DND-41 (cell line): ENCODE measurements around the gene IFNE.
"Not testable (repeated sequence)": the region's sequence is repeated elsewhere in the genome, so short reads cannot be mapped to it uniquely, and the experiment has no call there.

ENCODE experiments used
- ATAC-seq: fragments of 200-7000 bp; cut with Tn5 transposase; 3 replicates; pipeline ENCODE4 v1.9.1; 2021; ENCODE audit warnings: low read depth; ENCODE audit not compliant: insufficient read depth
- DNase-seq: peaks from one replicate; pipeline ENCODE4 v3.0.0-alpha.2; 2020
- H2AFZ ChIP-seq: 2 replicates; pipeline ENCODE4 v1.6.0; 2012; ENCODE audit warnings: low read depth, low read length
- H3K27ac ChIP-seq: 2 replicates; pipeline ENCODE4 v1.5.1; 2012; ENCODE audit warnings: low read length, inconsistent platforms
- H3K27me3 ChIP-seq: fragments of 200-600 bp; sonication (generic); 2 replicates; pipeline ENCODE4 v1.6.0; 2012; ENCODE audit warnings: low read length, mild to moderate bottlenecking, inconsistent platforms; ENCODE audit not compliant: insufficient read depth, poor library complexity
- H3K36me3 ChIP-seq: 2 replicates; pipeline ENCODE4 v1.5.1; 2012; ENCODE audit warnings: low read length, inconsistent platforms; ENCODE audit not compliant: insufficient read depth
- H3K4me1 ChIP-seq: 2 replicates; pipeline ENCODE4 v1.5.1; 2012; ENCODE audit warnings: mild to moderate bottlenecking, low read length; ENCODE audit not compliant: insufficient read depth
- H3K4me2 ChIP-seq: 2 replicates; pipeline ENCODE4 v1.6.0; 2012; ENCODE audit warnings: mild to moderate bottlenecking, moderate library complexity, low read length, inconsistent platforms; ENCODE audit not compliant: insufficient read depth
- H3K4me3 ChIP-seq, 2 experiments: fragments of 200-600 bp in 1 of 2; shearing (Covaris generic) in 1 of 2; 2 replicates each; pipeline ENCODE4 v1.5.1; 2012 to 2016; ENCODE audit warnings: inconsistent platforms in 2 of 2, low read length in 2 of 2, mild to moderate bottlenecking in 2 of 2, low read depth in 1 of 2, moderate library complexity in 1 of 2
- H3K79me2 ChIP-seq: 2 replicates; pipeline ENCODE4 v1.6.0; 2012; ENCODE audit warnings: low read length, inconsistent platforms; ENCODE audit not compliant: insufficient read depth
- H3K9ac ChIP-seq: 2 replicates; pipeline ENCODE4 v1.6.0; 2012; ENCODE audit warnings: low read depth, mild to moderate bottlenecking, inconsistent platforms, low read length, moderate library complexity
- H3K9me3 ChIP-seq: 2 replicates; pipeline ENCODE4 v1.5.1; 2012; ENCODE audit warnings: low read length, moderate library complexity, mild to moderate bottlenecking, inconsistent platforms; ENCODE audit not compliant: insufficient read depth, severe bottlenecking
- H4K20me1 ChIP-seq: 2 replicates; pipeline ENCODE4 v1.6.0; 2012; ENCODE audit warnings: low read length; ENCODE audit not compliant: insufficient read depth
- CTCF ChIP-seq: IDR thresholded peaks from 2 replicates; pipeline ENCODE4 v1.5.1; 2012; ENCODE audit warnings: borderline replicate concordance, low read length, moderate library complexity, mild to moderate bottlenecking; ENCODE audit not compliant: poor library complexity, severe bottlenecking; ENCODE audit errors: extremely low read depth
- EZH2 ChIP-seq: IDR thresholded peaks from 3 replicates; pipeline ENCODE4 v1.6.1; 2012; ENCODE audit warnings: borderline replicate concordance, low read depth, mild to moderate bottlenecking, moderate library complexity, low read length, inconsistent platforms; ENCODE audit not compliant: severe bottlenecking

Gene IFNE

GRCh38 chr9:21454149-21454548, 28.0 kb downstream of the IFNE start:
- DNase-seq: no peak
- Histone ChIP-seq H3K4me3 (no peak overlapping the region), H2AFZ (no peak overlapping the region), H3K27me3 (no peaks in the 10 kb centered on the region), H3K79me2 (no peaks in the 10 kb centered on the region), H3K9me3 (no peaks in the 10 kb centered on the region), H3K36me3 (no peaks in the 10 kb centered on the region), H3K4me1 (no peaks in the 10 kb centered on the region), H3K9ac (no peak overlapping the region), H4K20me1 (no peaks in the 10 kb centered on the region), H3K27ac (no peak overlapping the region), H3K4me2 (no peak overlapping the region)
- TF ChIP-seq EZH2 (no peak), CTCF (no peak)
- ATAC-seq: no peak

GRCh38 chr9:21452681-21453080, 29.4 kb downstream of the IFNE start:
- no peaks in the 10 kb centered on the region for H3K79me2 ChIP-seq
- H3K36me3 ChIP-seq: no peaks in the 10 kb centered on the region
- H2AFZ ChIP-seq: no peak overlapping the region
- H3K9me3 ChIP-seq: no peaks in the 10 kb centered on the region
- no peak for ATAC-seq
- no peak for DNase-seq
- peaks cover 7% of the 10 kb centered on the region for H3K27me3 ChIP-seq
- no peak overlapping the region for H3K4me2 ChIP-seq
- no peaks in the 10 kb centered on the region for H4K20me1 ChIP-seq
- no peak overlapping the region for H3K9ac ChIP-seq
- no peak overlapping the region for H3K27ac ChIP-seq
- H3K4me1 ChIP-seq: no peaks in the 10 kb centered on the region
- no peak overlapping the region for H3K4me3 ChIP-seq
- TF ChIP-seq EZH2: no peak
- no peak for TF ChIP-seq CTCF

GRCh38 chr9:21450733-21451394, 31.2 kb downstream of the IFNE start:
- ATAC-seq (no peak), DNase-seq (no peak)
- Histone ChIP-seq H3K4me1 (no peaks in the 10 kb centered on the region), H2AFZ (no peak overlapping the region), H3K36me3 (no peaks in the 10 kb centered on the region), H3K9ac (no peak overlapping the region), H3K27ac (no peak overlapping the region), H3K9me3 (no peaks in the 10 kb centered on the region), H3K79me2 (no peaks in the 10 kb centered on the region), H3K4me3 (no peak overlapping the region), H3K4me2 (no peak overlapping the region), H4K20me1 (no peaks in the 10 kb centered on the region), H3K27me3 (peaks cover 8% of the 10 kb centered on the region)
- TF ChIP-seq CTCF (no peak), EZH2 (no peak)

- not testable (repeated sequence) for H4K20me1 ChIP-seq, H3K27me3 ChIP-seq, H3K9ac ChIP-seq, ATAC-seq, H3K9me3 ChIP-seq, H3K4me1 ChIP-seq, H3K36me3 ChIP-seq, DNase-seq, H2AFZ ChIP-seq, H3K79me2 ChIP-seq, H3K4me3 ChIP-seq, H3K4me2 ChIP-seq, H3K27ac ChIP-seq
Measured at GRCh38 chr9:21449312-21449711, 32.8 kb downstream of the IFNE start.
